HUES48 (cell line): ENCODE data around the gene TCF25.
"Not testable (repeated sequence)": the region's sequence is repeated elsewhere in the genome, so short reads cannot be mapped to it uniquely, and the experiment has no call there.

ENCODE experiments used
- H3K27ac ChIP-seq: one replicate; pipeline ENCODE4 v1.7.0; 2013; ENCODE audit warnings: low read depth, low read length, inconsistent platforms
- H3K27me3 ChIP-seq: 2 replicates; pipeline ENCODE4 v1.6.1; 2013; ENCODE audit warnings: mild to moderate bottlenecking, low read length; ENCODE audit not compliant: control insufficient read depth, insufficient read depth
- H3K36me3 ChIP-seq: 2 replicates; pipeline ENCODE4 v1.6.1; 2013; ENCODE audit warnings: low read length; ENCODE audit not compliant: control insufficient read depth, insufficient read depth
- H3K4me1 ChIP-seq: 2 replicates; pipeline ENCODE4 v1.6.1; 2013; ENCODE audit warnings: mild to moderate bottlenecking, low read length; ENCODE audit not compliant: control insufficient read depth, insufficient read depth
- H3K4me3 ChIP-seq: 2 replicates; pipeline ENCODE4 v1.5.1; 2013; ENCODE audit warnings: mild to moderate bottlenecking, low read depth, low read length
- H3K9ac ChIP-seq: 2 replicates; pipeline ENCODE4 v1.6.1; 2013; ENCODE audit warnings: mild to moderate bottlenecking, low read depth, low read length, moderate library complexity
- H3K9me3 ChIP-seq: 2 replicates; pipeline ENCODE4 v1.6.1; 2013; ENCODE audit warnings: low read length; ENCODE audit not compliant: control insufficient read depth, insufficient read depth

Gene TCF25

DNA sequence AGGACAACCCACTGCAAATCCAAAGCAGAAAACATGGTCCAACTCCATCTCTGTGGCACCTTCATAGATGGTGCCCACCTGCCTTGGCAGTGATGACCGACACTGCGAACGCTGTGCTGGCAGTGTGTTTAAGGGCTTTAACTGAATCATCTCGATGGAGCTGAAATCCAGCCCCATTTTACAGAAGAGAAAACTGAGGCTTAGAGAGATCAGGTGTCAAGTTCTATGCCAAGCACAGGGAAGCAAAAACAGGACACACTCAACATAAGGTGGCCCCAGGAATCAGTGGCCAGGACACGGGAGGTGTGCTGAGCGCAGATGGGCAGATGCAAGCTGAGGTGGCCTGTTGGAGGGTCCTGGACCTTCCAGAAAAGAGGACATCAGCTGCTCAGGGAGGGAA lies 10.7 kb upstream of the TCF25 start:
- H3K27ac ChIP-seq, result no peak overlapping the region
- H3K9me3 ChIP-seq, result 0 out of 2 replicates have a peak, but pooled peaks cover 2% of the 10 kb centered on the region
- no peak overlapping the region for H3K9ac ChIP-seq
- no peak overlapping the region for H3K4me3 ChIP-seq
- H3K36me3 ChIP-seq, result 0 out of 2 replicates have a peak, but pooled peaks cover 7% of the 10 kb centered on the region
- H3K27me3 ChIP-seq, result no peaks in the 10 kb centered on the region
- no peaks in the 10 kb centered on the region for H3K4me1 ChIP-seq

DNA sequence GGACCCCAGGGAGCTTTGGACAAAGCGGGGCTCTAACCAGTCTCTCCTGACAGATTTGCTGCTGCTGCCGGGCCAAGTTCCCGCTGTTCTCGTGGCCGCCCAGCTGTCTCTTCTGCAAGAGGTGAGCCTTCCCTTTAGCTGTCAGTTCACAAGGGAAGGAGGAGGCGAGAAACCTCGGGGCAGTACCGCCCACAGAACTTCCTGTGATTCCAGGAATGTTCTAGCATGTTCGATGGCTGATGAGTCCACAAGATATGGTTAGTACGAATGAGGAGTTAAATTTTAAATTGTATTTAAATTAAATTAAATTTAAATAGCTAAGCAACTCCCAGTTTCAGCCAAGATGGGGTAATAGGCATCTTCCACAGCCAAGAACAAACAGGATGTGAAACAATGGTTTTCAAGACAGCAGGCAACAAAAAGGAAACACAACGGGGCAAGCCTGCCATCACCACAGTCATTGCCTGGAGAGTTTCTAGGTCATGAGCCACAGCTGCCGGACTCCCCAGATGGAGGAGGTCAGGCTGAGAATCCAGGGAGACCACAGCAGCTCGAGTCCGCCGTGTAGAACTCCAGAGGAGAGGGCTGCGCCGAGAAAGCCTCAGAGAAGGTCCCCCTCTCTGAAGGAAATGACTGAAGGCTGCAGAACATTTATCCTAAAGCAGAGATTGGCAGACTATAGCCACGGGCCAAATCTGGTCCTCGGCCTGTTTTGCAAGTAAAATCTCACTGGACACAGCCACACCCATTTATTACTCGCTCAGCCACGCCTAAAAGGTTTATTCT lies 9.5 kb upstream of the TCF25 start:
- 0 out of 2 replicates have a peak, but pooled peaks cover 7% of the 10 kb centered on the region for H3K36me3 ChIP-seq
- H3K9ac ChIP-seq, result no peak overlapping the region
- H3K27me3 ChIP-seq, result no peaks in the 10 kb centered on the region
- H3K27ac ChIP-seq, result no peak overlapping the region
- no peaks in the 10 kb centered on the region for H3K4me1 ChIP-seq
- H3K4me3 ChIP-seq, result no peak overlapping the region
- peaks cover 7% of the 10 kb centered on the region; the same call in 1 of the 2 replicates for H3K9me3 ChIP-seq

GRCh38 chr16:89864527-89864820 lies 8.9 kb upstream of the TCF25 start:
- Histone ChIP-seq H3K4me1 (no peaks in the 10 kb centered on the region), H3K36me3 (0 out of 2 replicates have a peak, but pooled peaks cover 7% of the 10 kb centered on the region), H3K9me3 (peaks cover 7% of the 10 kb centered on the region; the same call in 1 of the 2 replicates), H3K4me3 (no peak overlapping the region), H3K27ac (no peak overlapping the region), H3K9ac (no peak overlapping the region), H3K27me3 (no peaks in the 10 kb centered on the region)

DNA sequence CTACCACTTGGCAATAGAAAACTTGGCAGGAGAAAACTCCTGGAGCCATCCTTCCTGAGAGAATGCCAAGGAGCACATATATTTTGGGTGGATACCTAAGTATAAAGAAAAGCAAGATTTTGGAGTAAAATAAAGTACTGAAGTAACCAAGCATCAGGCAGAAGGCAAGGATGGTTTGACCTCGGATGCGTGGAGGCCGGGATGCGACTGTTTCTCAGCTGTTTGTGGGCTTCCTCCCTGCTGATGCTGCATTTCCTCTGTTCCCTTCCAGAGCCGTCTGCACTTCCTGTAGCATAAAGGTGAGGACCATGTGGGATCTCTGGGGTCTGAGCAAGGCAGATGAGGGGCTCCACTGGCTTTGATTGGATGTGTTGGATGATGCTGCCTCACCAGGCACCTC lies 5.5 kb upstream of the TCF25 start:
- Histone ChIP-seq H3K9me3 (peaks cover 7% of the 10 kb centered on the region; the same call in 1 of the 2 replicates), H3K9ac (no peak overlapping the region), H3K4me3 (no peak overlapping the region), H3K27me3 (no peaks in the 10 kb centered on the region), H3K36me3 (0 out of 2 replicates have a peak, but pooled peaks cover 7% of the 10 kb centered on the region), H3K27ac (no peak overlapping the region), H3K4me1 (no peaks in the 10 kb centered on the region)

- H3K36me3 ChIP-seq, result peaks cover 5% of the 10 kb centered on the region
- H3K27me3 ChIP-seq, result no peaks in the 10 kb centered on the region
- peaks cover 7% of the 10 kb centered on the region; the same call in 1 of the 2 replicates for H3K9me3 ChIP-seq
- no peak overlapping the region for H3K27ac ChIP-seq
- no peak overlapping the region for H3K9ac ChIP-seq
- H3K4me1 ChIP-seq, result no peaks in the 10 kb centered on the region
- H3K4me3 ChIP-seq, result no peak overlapping the region
Measured at GRCh38 chr16:89869911-89870310, 3.5 kb upstream of the TCF25 start.

GRCh38 chr16:89870440-89870839 lies 3.0 kb upstream of the TCF25 start:
- Histone ChIP-seq H3K9ac (no peak overlapping the region), H3K4me3 (no peak overlapping the region), H3K27me3 (no peaks in the 10 kb centered on the region), H3K4me1 (no peaks in the 10 kb centered on the region), H3K36me3 (peaks cover 9% of the 10 kb centered on the region), H3K27ac (no peak overlapping the region), H3K9me3 (peaks cover 7% of the 10 kb centered on the region; the same call in 1 of the 2 replicates)

GRCh38 chr16:89871895-89872294 lies 1.5 kb upstream of the TCF25 start:
- Histone ChIP-seq H3K9ac (no peak overlapping the region), H3K27ac (no peak overlapping the region), H3K9me3 (peaks cover 11% of the 10 kb centered on the region), H3K4me1 (no peaks in the 10 kb centered on the region), H3K27me3 (no peaks in the 10 kb centered on the region), H3K36me3 (peaks cover 17% of the 10 kb centered on the region), H3K4me3 (no peak overlapping the region)

DNA sequence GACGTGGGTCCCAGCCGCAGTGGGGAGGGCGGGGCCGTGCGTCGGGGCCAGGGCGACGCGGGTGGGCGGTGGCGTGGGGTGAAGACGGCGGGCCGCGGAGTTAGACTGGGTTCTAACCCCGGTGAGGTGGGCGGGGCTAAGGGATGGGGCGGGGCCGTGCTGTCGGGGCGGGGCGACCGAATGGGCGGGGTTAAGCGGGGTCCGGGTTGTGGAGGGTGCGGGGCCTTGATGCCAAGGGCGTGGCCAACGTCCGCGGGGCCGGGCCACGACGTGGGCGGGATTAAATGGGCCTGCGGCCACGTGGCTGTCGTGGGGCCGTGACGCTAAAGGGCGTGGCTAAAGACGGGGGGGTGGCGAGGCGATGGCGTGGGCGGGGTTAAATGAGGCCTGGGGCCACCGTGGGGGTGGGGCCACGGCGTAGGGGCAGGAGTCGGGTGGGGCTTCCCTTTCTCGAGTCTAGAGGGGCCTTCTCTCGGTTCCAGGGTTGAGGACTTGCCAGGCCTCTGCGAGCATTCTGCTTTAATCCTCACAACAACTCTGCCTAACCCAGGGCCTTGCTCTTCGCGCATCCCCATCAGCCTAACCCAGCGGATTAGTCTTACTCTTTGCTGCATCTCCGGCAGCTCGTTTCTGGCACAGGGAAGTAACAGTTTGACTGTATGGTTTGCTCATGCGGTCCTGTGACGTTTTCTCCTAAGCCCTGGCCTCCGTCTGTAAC lies 739 bp downstream of the TCF25 start:
- Histone ChIP-seq H3K4me1 (no peaks in the 10 kb centered on the region), H3K4me3 (peak overlapping the region; percentile 94), H3K9me3 (peaks cover 4% of the 10 kb centered on the region), H3K9ac (0 out of 2 replicates have a peak overlapping the region, but pooled peaks have one; percentile 31), H3K27me3 (no peaks in the 10 kb centered on the region), H3K27ac (peak overlapping the region; percentile 100), H3K36me3 (peaks cover 26% of the 10 kb centered on the region)

GRCh38 chr16:89879123-89879522 lies 5.7 kb downstream of the TCF25 start:
- H3K36me3 ChIP-seq, result peaks cover 53% of the 10 kb centered on the region
- H3K9me3 ChIP-seq, H3K4me3 ChIP-seq, H3K27me3 ChIP-seq, H3K27ac ChIP-seq, H3K9ac ChIP-seq, H3K4me1 ChIP-seq: not testable (repeated sequence)

DNA sequence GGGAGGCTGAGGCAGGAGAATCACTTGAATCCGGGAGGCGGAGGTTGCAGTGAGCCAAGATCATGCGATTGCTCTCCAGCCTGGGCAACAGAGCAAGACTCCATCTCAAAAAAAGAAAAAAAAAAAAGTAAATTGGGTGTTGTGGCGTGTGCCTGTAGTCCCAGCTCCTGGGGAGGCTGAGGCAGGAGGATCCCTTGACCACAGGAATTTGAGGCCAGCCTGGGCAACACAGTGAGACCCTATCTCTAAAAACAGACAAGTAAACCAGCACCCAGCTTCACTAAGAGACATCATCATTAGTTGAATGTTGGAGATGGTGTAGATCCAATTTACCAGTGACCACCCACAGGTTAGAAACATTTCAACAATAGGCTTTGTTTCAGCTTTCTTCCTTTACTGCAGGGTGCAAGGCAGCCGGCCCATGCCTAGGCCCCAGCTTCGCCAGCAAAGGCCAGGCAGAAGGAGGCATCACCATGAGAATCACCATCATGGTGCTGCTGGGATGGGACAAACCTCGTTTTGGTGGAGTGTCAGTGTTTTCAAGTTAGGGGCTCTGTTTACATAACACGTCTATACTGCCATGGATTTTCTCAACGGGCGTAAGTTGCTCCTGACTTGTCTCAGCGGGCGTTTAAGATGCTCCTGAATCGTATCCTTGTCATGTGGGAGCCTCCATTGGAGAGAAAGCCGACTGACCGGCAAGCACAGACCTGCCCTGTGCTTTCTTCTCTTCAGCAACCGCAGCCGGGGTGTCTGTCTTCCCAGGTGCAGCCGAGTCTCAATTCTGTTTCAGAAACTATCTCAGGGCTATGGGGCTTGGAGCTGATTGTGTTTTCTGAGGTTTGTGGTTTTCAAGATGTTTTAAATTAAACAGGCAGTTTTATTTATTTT lies 7.3 kb downstream of the TCF25 start:
- Histone ChIP-seq H3K9me3 (peaks cover 4% of the 10 kb centered on the region), H3K36me3 (peaks cover 55% of the 10 kb centered on the region), H3K27me3 (no peaks in the 10 kb centered on the region), H3K4me1 (no peaks in the 10 kb centered on the region), H3K27ac (no peak overlapping the region), H3K9ac (no peak overlapping the region), H3K4me3 (no peak overlapping the region)
